Raji (cell line): ENCODE measurements around the gene SGSM1.

Experiments used
- POLR2A ChIP-seq: IDR thresholded peaks from 2 replicates; pipeline ENCODE4 v1.6.1; 2011; ENCODE audit warnings: low read depth, low read length, control low read depth; ENCODE audit not compliant: insufficient read depth

SGSM1 gene

GRCh38 chr22:24845041-24845898 lies 39.3 kb downstream of the SGSM1 start:
- TF ChIP-seq POLR2A: no peak

- TF ChIP-seq POLR2A: no peak
These were observed 41.5 kb downstream of the SGSM1 start for GRCh38 chr22:24847490-24847889.

- TF ChIP-seq POLR2A: no peak
These were observed 42.7 kb downstream of the SGSM1 start for GRCh38 chr22:24848559-24849168.

GRCh38 chr22:24855794-24856193 lies 49.8 kb downstream of the SGSM1 start:
- TF ChIP-seq POLR2A: no peak

GRCh38 chr22:24857576-24857975 lies 51.6 kb downstream of the SGSM1 start:
- no peak for TF ChIP-seq POLR2A

- no peak for TF ChIP-seq POLR2A
These were observed 53.6 kb downstream of the SGSM1 start for GRCh38 chr22:24859587-24859986.

GRCh38 chr22:24865508-24865907 lies 59.5 kb downstream of the SGSM1 start:
- no peak for TF ChIP-seq POLR2A

- no peak for TF ChIP-seq POLR2A
These were observed 61.5 kb downstream of the SGSM1 start for GRCh38 chr22:24867323-24868022.

- no peak for TF ChIP-seq POLR2A
These were observed 63.0 kb downstream of the SGSM1 start for GRCh38 chr22:24868979-24869378.

GRCh38 chr22:24871611-24872205 lies 65.7 kb downstream of the SGSM1 start:
- TF ChIP-seq POLR2A: no peak

GRCh38 chr22:24873226-24873625 lies 67.2 kb downstream of the SGSM1 start:
- no peak for TF ChIP-seq POLR2A

GRCh38 chr22:24875862-24876506 lies 70.0 kb downstream of the SGSM1 start:
- TF ChIP-seq POLR2A: no peak

GRCh38 chr22:24876700-24877099 lies 70.7 kb downstream of the SGSM1 start:
- no peak for TF ChIP-seq POLR2A

- no peak for TF ChIP-seq POLR2A
These were observed 73.0 kb downstream of the SGSM1 start for GRCh38 chr22:24878969-24879368.

- no peak for TF ChIP-seq POLR2A
These were observed 77.4 kb downstream of the SGSM1 start for GRCh38 chr22:24883432-24883831.
